ENCODE measurements around the gene PITRM1. TPM values are rescaled to one million over a fixed set of nuclear protein-coding genes. Genes with fewer than 3 reads are reported as not detected.

The PITRM1 gene
- total RNA-seq, 2 donors from 2014 or later, result 45.3 to 50.2 TPM

DNA sequence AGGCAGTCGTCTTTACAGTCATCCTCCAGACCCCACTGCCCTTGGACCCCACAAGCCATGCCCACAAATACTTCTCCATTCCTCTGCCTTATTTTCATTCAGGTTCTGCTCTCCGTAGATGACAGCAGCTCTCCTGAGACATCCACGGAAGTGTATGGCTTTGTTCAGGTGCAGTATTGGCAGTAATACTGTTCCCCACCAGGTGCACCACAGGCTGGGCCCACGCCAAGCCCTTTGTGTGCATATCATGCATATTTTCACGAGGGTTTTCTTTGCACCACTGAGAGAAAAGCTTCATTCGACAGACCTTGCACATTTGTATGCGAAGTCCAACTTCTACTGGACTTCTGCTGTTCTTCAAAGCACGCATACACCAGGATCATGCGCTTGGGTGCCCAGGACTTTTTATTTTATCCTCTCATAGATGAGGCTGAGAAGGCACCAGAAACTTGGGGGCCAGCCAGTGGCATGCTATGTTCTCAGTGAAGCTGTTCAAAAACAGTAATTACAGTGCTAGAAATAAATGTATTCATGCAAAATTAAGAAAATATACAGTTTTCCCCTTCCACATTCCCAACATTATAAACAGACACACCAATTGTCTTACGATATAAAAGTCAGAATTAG, 37.8 kb upstream of the PITRM1 start:
- WGBS, 2 experiments (ENCODE audit: insufficient coverage in 1 of 2, insufficient read length in 1 of 2), result 82 to 83% methylated on average over 8 to 9 of the region's 10 CpGs
- Histone ChIP-seq H3K9ac (ENCODE audit: extremely low read depth, low read length, poor library complexity, severe bottlenecking) (no peak overlapping the region), H3K27ac (ENCODE audit: low read depth, low read length) (no peak overlapping the region), H3K36me3 (ENCODE audit: control insufficient read depth, insufficient read depth, low read length) (no peaks in the 10 kb centered on the region), H3K4me1 (ENCODE audit: control insufficient read depth, insufficient read depth, low read length) (no peaks in the 10 kb centered on the region), H3K4me3 (ENCODE audit: low read length) (no peak overlapping the region), H3K27me3 (ENCODE audit: control insufficient read depth, insufficient read depth, low read length, poor library complexity, severe bottlenecking) (no peaks in the 10 kb centered on the region), H3K9me3 (ENCODE audit: control insufficient read depth, low read length) (no peaks in the 10 kb centered on the region)
- Mint-ChIP-seq H3K4me1 (peaks cover 9% of the 10 kb centered on the region), H3K27me3 (ENCODE audit: insufficient read depth) (no peaks in the 10 kb centered on the region), H3K36me3 (ENCODE audit: low read depth) (no peaks in the 10 kb centered on the region), H3K9me3 (no peaks in the 10 kb centered on the region), H3K27ac (no peak overlapping the region), H3K4me3 (no peak overlapping the region)
- TF ChIP-seq, protein P1, sequence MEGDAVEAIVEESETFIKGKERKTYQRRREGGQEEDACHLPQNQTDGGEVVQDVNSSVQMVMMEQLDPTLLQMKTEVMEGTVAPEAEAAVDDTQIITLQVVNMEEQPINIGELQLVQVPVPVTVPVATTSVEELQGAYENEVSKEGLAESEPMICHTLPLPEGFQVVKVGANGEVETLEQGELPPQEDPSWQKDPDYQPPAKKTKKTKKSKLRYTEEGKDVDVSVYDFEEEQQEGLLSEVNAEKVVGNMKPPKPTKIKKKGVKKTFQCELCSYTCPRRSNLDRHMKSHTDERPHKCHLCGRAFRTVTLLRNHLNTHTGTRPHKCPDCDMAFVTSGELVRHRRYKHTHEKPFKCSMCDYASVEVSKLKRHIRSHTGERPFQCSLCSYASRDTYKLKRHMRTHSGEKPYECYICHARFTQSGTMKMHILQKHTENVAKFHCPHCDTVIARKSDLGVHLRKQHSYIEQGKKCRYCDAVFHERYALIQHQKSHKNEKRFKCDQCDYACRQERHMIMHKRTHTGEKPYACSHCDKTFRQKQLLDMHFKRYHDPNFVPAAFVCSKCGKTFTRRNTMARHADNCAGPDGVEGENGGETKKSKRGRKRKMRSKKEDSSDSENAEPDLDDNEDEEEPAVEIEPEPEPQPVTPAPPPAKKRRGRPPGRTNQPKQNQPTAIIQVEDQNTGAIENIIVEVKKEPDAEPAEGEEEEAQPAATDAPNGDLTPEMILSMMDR (conservative IDR thresholded peaks at IDR 0.05), result no peak
- no peak for DNase-seq

DNA sequence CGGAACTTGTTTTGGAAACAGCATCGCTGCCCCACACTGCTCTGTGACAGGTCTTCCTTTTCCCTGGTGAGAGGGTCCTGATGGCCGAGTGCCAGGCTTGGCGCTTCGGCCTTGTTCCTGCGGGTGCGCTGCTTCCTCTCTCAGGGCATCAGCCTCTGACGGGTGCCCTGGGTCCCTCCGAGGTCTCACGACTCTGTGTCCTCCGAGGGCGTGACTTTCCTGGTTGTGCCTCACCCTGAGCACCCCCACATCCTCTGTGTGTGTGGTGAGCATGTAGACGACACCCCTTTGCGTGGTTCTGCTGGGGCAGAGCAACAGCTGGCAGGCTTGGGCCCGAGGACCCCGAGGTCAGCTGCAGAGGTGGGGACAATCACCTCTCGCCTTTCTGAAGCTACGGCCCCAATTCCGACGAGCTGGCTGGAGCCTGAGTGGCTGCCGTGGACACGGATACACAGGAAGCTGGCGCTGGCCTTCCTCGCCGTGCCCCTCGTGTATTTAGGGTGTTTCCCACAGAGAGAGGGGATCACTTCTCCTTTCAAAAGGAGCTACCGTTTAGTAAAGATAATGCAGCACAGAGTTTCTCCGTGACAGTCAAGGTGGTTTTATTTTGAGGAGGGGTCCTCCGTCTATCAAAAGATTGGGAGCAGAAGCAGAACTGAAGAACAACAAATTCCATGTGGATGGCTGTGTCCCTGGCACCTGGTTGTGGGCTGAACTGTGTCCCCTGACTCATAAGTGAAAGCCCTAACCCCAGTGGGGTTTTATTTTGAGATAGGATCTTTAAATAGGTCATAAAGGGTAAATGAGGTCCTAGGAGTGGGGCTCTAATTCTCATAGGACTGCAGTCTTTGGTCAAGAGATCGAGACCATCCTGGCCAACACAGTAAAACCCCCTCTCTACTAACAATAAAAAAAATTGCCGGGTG, 36.2 kb upstream of the PITRM1 start:
- DNase-seq, result no peak
- WGBS, 2 experiments (ENCODE audit: insufficient coverage in 1 of 2, insufficient read length in 1 of 2), result 92 to 97% methylated on average over 17 to 31 of the region's 31 CpGs
- H3K27me3 Mint-ChIP-seq (ENCODE audit: insufficient read depth), result no peaks in the 10 kb centered on the region

DNA sequence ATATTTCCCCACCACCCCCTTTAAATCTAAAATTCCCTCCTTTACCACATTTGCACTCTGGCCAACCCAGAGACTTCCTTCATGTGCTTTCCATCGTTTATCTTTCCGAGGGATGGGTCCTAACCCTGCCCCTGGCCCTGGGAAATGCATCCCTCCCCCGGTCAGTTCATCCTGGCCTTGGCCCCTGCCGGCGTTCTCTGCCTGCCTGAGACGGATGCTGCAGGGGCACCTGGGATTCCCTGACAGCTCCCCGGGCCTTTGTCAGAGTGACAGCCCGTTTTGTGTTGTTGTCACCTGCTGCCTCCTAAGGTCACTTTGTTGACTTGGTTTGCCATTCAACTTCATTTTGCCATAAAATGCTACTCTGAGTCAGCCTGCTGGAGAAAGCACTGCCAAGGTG, 34.8 kb upstream of the PITRM1 start:
- Mint-ChIP-seq H3K27me3 (ENCODE audit: insufficient read depth) (no peaks in the 10 kb centered on the region), H3K27ac (no peak overlapping the region), H3K4me1 (peaks cover 14% of the 10 kb centered on the region), H3K36me3 (ENCODE audit: low read depth) (no peaks in the 10 kb centered on the region), H3K4me3 (no peak overlapping the region), H3K9me3 (no peaks in the 10 kb centered on the region)
- Histone ChIP-seq H3K27me3 (ENCODE audit: control insufficient read depth, insufficient read depth, low read length, poor library complexity, severe bottlenecking) (no peaks in the 10 kb centered on the region), H3K9me3 (ENCODE audit: control insufficient read depth, low read length) (no peaks in the 10 kb centered on the region), H3K27ac (ENCODE audit: low read depth, low read length) (no peak overlapping the region), H3K9ac (ENCODE audit: extremely low read depth, low read length, poor library complexity, severe bottlenecking) (no peak overlapping the region), H3K4me3 (ENCODE audit: low read length) (no peak overlapping the region), H3K4me1 (ENCODE audit: control insufficient read depth, insufficient read depth, low read length) (peaks cover 5% of the 10 kb centered on the region), H3K36me3 (ENCODE audit: control insufficient read depth, insufficient read depth, low read length) (no peaks in the 10 kb centered on the region)
- DNase-seq, result peak; percentile 35
- 79 to 82% methylated on average over 7 to 8 of the region's 8 CpGs for WGBS, 2 experiments (ENCODE audit: insufficient coverage in 1 of 2, insufficient read length in 1 of 2)
- TF ChIP-seq, protein P1 (conservative IDR thresholded peaks at IDR 0.05), result no peak

More for the DNA sequence above, 36.2 kb upstream of the PITRM1 start:
- H3K27ac Mint-ChIP-seq, result no peak overlapping the region
- H3K4me3 Mint-ChIP-seq, result no peak overlapping the region
- H3K27me3 ChIP-seq (ENCODE audit: control insufficient read depth, insufficient read depth, low read length, poor library complexity, severe bottlenecking), result no peaks in the 10 kb centered on the region
- TF ChIP-seq, protein P1 (conservative IDR thresholded peaks at IDR 0.05), result no peak
- H3K36me3 Mint-ChIP-seq (ENCODE audit: low read depth), result no peaks in the 10 kb centered on the region
- H3K9ac ChIP-seq (ENCODE audit: extremely low read depth, low read length, poor library complexity, severe bottlenecking), result no peak overlapping the region
- H3K4me3 ChIP-seq (ENCODE audit: low read length), result no peak overlapping the region
- no peaks in the 10 kb centered on the region for H3K36me3 ChIP-seq (ENCODE audit: control insufficient read depth, insufficient read depth, low read length)
- H3K9me3 Mint-ChIP-seq, result no peaks in the 10 kb centered on the region
- H3K27ac ChIP-seq (ENCODE audit: low read depth, low read length), result no peak overlapping the region
- H3K4me1 Mint-ChIP-seq, result peaks cover 13% of the 10 kb centered on the region
- H3K4me1 ChIP-seq (ENCODE audit: control insufficient read depth, insufficient read depth, low read length), result no peaks in the 10 kb centered on the region
- no peaks in the 10 kb centered on the region for H3K9me3 ChIP-seq (ENCODE audit: control insufficient read depth, low read length)
